NK-92 (cell line): ENCODE measurements around the gene IQGAP1.
"Not testable (repeated sequence)": the region's sequence is repeated elsewhere in the genome, so short reads cannot be mapped to it uniquely, and the experiment has no call there.

Experiments used
- DNase-seq: peaks from one replicate; lab custom pipeline; 2025; ENCODE audit not compliant: unreplicated experiment; lab: John Stamatoyannopoulos, UW

IQGAP1 gene

GRCh38 chr15:90483012-90483307, 94.9 kb downstream of the IQGAP1 start:
- no peak for DNase-seq

DNA sequence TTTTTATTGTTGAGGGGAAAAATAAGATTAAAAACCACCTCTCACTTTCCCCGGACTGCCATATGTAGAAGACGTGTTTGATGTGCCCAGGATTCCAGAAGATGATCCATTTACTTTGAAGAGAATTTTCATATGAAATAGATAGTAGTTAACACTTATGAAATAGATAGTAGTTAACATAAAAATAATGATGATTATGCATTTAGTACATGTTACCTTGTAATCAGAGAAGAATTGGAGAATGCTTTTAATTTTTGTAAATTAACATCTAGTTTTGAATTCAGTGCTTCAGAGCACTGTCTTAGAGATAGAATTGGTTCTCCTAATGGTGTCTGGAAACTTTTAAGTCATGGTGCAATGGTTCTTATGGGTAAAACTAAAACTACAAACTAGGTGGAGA, 95.6 kb downstream of the IQGAP1 start:
- DNase-seq, result no peak

DNA sequence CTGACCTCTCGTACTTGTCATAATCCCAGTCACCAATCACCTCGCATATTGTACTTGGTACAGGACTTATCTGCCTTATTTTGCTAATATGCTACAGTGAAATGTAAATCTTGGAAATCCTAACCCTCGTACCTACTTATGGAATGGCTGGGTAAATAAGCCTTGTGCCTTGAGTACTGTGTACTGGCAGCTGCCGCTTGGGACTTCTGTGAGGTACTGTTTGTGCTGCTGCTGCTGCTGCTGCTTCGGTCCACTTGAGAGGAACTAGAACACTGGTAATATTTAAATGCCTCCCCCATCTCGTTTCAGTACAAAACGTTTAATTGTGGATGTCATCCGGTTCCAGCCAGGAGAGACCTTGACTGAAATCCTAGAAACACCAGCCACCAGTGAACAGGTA, 99.1 kb downstream of the IQGAP1 start:
- no peak for DNase-seq

DNA sequence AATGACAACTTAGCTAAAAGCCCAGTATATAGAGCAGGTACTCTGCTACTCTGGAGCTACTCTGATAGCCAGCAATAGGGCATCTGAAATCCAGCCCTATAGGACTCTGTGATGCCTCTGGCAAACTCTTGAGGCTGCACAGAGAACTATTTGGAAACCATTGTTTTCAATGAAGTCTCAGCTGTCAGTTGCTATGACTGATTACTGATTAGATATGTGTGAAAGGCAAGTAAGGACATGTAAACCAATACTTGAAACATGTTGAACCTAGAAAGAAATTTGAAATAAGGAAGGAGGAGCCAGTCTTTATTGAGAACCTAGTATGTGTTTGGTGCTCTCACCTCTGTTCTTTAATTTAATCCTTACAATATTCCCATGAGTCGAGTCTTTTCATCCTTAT, 101.5 kb downstream of the IQGAP1 start:
- DNase-seq, result no peak

GRCh38 chr15:90489944-90490343, 101.9 kb downstream of the IQGAP1 start:
- DNase-seq, result no peak

DNA sequence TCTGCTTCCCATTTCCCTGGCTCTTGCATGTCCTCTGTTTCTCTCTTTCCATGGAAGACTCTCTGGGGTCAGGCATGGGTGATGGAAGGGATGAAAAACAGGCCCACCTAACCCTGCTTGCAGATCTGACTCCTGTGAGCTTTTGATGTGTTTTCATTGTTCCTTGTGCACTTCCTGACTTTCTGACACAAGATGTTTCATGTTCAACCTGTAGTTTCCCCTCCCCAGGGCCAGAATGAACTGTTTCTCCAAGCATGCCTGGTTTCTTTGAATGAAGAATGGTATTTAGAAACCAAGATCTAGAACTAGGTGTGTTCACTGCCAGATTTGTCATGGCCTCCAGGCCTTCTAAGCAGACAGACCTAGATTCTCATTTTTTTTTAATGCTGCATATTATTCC, 105.6 kb downstream of the IQGAP1 start:
- DNase-seq, result no peak

DNA sequence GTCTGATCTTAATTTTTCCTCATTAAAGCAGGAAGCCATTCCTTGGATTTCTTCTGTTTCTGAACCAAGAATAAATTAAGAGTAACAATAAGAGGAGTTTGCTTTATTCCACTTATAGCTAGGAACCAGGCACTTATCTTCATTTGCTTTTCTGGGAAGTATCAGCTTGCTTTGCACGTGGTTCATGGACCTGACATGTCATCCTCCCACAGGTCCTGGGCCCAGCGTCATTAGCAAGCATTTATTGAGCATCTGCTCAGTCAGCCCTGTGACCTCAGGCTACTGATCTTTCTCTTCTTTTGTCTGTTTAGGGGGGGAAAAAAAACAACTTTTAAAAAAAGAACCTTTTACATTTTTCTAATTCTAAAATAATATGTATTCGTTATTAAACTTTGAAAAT, 107.0 kb downstream of the IQGAP1 start:
- no peak for DNase-seq

GRCh38 chr15:90496791-90497190, 108.7 kb downstream of the IQGAP1 start:
- no peak for DNase-seq

- DNase-seq, result no peak
These were observed 109.3 kb downstream of the IQGAP1 start for GRCh38 chr15:90497376-90497775.

DNA sequence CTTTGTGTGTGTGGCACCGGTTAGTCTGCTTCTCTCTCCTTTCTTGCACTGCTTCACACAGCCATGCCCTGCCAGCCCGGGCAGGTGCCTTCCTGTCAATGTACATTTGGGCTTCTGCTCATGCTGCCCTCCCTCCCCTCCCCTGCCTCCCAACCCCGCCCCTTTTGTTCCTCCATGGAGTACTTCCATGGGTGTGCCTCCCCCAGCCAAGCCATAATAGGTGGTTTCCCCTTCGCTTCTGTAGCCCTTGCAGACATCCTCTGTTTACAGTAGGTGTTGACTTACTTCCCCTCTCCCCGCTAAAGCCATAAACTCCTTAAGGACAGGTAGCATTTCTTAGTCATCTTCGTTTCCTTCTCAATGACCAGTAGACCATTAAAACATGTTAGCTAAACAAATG, 109.9 kb downstream of the IQGAP1 start:
- DNase-seq, result no peak

- no peak for DNase-seq
These were observed 112.1 kb downstream of the IQGAP1 start for GRCh38 chr15:90500171-90500570.

DNA sequence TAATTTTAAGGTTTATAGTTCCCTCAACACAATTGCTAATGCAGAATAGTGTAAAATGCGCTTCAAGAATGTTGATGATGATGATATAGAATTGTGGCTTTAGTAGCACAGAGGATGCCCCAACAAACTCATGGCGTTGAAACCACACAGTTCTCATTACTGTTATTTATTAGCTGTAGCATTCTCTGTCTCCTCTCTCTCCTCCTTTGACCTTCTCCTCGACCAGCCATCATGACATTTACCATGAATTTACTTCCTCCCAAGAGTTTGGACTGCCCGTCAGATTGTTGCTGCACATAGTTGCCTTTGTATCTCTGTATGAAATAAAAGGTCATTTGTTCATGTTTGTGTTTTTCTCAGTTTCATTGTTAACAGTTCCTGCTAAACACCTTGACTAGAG, 113.9 kb downstream of the IQGAP1 start:
- no peak for DNase-seq

DNA sequence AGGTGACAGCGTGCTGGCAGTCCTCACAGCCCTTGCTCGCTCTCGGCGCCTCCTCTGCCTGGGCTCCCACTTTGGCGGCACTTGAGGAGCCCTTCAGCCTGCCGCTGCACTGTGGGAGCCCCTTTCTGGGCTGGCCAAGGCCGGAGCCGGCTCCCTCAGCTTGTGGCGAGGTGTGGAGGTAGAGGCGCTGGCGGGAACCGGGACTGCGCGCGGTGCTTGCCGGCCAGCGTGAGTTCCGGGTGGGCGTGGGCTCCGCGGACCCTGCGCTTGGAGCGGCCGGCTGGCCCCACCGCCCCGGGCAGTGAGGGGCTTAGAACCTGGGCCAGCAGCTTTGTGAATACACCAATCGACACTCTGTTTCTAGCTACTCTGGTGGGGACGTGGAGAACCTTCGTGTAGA, 122.7 kb downstream of the IQGAP1 start:
- not testable (repeated sequence) for DNase-seq

GRCh38 chr15:90511211-90511618, 123.2 kb downstream of the IQGAP1 start:
- DNase-seq, result not testable (repeated sequence)

GRCh38 chr15:90512276-90512675, 124.2 kb downstream of the IQGAP1 start:
- no peak for DNase-seq

DNA sequence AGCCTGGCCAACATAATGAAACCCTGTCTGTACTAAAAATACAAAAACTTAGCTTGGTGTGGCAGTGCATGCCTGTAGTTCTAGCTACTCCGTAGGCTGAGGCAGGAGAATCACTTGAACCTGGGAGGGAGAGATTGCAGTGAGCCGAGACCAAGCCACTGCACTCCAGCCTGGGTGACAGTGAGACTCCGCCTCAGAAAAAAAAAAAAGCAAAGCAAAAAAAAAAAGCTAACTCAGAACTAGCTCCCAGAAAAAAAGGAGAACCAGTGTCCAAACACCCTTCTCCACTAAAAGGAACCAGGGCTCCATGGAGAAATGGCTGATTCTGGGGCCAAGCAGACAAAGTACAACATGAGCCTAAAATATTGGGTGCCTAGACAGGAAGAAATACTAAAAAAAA, 124.9 kb downstream of the IQGAP1 start:
- DNase-seq, result no peak

DNA sequence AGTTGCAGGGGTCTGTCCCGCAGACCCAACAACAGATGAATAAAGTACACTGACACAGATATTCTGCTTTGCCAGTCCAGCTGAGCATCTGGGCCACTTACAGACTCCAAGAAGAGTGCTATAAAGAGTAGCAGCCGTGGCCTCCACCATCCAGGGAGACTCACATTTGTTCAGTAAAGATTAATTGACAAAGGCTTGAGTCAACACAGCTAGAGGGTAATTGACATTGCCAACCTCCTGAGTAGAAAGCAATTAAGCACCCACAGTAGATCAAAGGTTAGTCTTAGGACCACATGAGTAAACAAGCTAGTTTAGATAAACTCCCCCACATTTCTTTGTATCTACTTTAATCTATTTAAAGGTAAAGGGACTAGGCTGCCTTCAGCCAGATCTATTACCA, 125.4 kb downstream of the IQGAP1 start:
- DNase-seq, result no peak

GRCh38 chr15:90513893-90514292, 125.9 kb downstream of the IQGAP1 start:
- not testable (repeated sequence) for DNase-seq

DNA sequence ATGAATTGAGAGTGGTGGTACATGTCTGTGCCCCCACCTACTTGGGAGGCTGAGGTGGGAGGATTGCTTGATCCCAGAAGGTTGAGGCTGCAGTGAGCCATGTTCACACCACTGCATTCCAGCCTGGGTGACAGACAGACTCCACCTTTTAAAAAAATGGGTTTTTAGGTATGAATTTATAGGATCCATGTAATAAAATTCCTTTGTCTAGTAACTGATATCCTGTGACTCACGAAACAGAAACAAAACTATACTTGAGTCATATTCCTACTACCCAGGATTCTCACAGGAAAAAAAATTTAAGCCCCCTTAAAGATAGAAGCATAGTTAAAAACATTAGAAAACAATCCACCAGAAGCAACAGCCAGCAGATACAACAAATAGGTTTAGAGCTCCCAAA, 131.6 kb downstream of the IQGAP1 start:
- no peak for DNase-seq

- DNase-seq, result no peak
These were observed 132.3 kb downstream of the IQGAP1 start for GRCh38 chr15:90520365-90520764.

DNA sequence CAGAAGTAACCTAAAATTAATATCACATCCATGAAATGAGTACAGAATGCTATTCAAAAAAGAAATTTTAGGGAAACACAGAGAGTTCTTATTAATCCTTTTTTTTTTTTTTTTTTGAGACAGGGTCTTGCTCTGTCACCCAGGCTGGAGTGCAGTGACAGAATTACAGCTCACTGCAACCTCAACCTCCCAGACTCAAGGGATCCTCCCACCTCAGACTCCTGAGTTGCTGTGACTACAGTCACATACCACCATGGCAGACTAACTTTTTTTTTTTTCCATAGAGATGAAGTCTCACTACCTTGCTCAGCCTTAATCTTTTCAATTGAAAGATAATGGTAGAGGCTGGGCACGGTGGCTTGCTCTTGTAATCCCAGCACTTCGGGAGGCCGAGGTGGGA, 135.3 kb downstream of the IQGAP1 start:
- no peak for DNase-seq

GRCh38 chr15:90524018-90524803, 136.2 kb downstream of the IQGAP1 start:
- not testable (repeated sequence) for DNase-seq

- DNase-seq, result no peak
These were observed 140.9 kb downstream of the IQGAP1 start for GRCh38 chr15:90529011-90529370.
